Retinal pigment epithelial cell (primary cell): ENCODE measurements around the gene DNMT3L.

Experiments used
- DNase-seq: peaks from one replicate; pipeline ENCODE4 v3.0.0-alpha.2; 2010; ENCODE audit warnings: low read depth
- H3K4me3 ChIP-seq: 2 replicates; pipeline ENCODE4 v1.5.1; 2011; ENCODE audit warnings: mild to moderate bottlenecking, low read length, control low read depth, moderate library complexity
- CTCF ChIP-seq: conservative IDR thresholded peaks from 2 replicates; pipeline ENCODE4 v1.5.1; 2011; ENCODE audit warnings: low read depth, low read length, control low read depth, inconsistent platforms

Gene DNMT3L

GRCh38 chr21:44282370-44282769 lies 20.7 kb upstream of the DNMT3L start:
- no peak overlapping the region for H3K4me3 ChIP-seq
- no peak for TF ChIP-seq CTCF
- no peak for DNase-seq

DNA sequence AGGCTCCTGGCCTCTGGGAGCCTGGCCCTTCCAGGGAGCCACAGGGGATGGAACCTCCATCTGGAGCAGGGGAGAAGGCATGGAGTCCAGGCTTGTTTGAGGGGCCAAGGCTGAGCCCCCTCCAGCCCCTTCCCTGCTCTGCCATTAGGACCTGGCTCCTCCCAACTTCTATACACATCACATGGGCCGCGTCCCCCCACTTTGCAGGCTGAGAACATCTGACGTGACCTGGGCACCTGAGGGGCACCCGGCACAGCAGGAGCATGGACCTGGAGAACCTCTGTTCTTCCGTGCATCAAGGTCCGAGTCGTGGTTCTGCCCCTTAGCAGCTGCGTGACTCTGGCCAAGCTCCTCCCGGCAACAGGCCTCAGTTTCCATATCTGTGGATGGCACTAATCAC lies 20.1 kb upstream of the DNMT3L start:
- DNase-seq, result no peak
- no peak for TF ChIP-seq CTCF
- no peak overlapping the region for H3K4me3 ChIP-seq

- TF ChIP-seq CTCF, result no peak
- no peak overlapping the region for H3K4me3 ChIP-seq
- no peak for DNase-seq
Observed at GRCh38 chr21:44279354-44280260, 17.9 kb upstream of the DNMT3L start.

GRCh38 chr21:44275041-44275440 lies 13.3 kb upstream of the DNMT3L start:
- H3K4me3 ChIP-seq, result no peak overlapping the region
- TF ChIP-seq CTCF, result no peak
- DNase-seq, result no peak

GRCh38 chr21:44273046-44273445 lies 11.3 kb upstream of the DNMT3L start:
- no peak for TF ChIP-seq CTCF
- no peak overlapping the region for H3K4me3 ChIP-seq
- DNase-seq, result no peak

DNA sequence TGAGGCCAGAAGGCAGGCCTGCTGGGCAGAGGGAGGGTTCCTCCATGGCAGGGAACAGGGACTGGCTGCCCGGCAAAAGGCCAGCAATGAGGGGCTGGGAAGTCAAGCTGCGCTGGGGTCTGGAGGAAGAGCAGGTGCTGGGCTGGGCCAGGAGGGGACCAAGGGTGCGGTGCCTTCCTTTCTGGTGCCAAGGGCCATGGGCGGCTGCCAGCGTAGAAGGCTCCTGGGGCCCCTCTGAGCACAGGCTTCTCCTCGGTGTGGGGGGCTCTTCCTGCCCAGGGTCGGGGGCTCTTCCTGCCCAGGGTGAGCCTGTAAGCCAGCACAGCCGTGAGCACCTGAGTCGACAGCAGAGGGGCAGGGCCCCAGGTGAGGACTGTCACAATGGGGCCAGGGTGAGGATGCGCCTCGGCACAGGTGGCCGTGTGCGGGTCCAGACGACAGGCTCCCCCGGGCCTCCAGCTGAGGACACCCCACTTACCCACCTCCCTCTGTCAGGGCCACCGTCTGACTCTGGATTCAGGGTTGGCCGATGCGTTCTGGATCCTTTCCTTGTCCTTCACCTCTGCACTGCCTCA lies 10.7 kb upstream of the DNMT3L start:
- no peak for DNase-seq
- no peak overlapping the region for H3K4me3 ChIP-seq
- no peak for TF ChIP-seq CTCF

GRCh38 chr21:44271558-44272283 lies 10.0 kb upstream of the DNMT3L start:
- DNase-seq, result no peak
- H3K4me3 ChIP-seq, result no peak overlapping the region
- TF ChIP-seq CTCF, result no peak
